Hindlimb muscle (tissue), 1 donor: ENCODE measurements around the gene NF1. TPM values are rescaled to one million over a fixed set of nuclear protein-coding genes. Genes with fewer than 3 reads are reported as not detected.

Experiments used
- DNase-seq: peaks from one replicate; pipeline ENCODE4 v3.0.0-alpha.2; 2013
- polyA plus RNA-seq: library from polyadenylated mRNA; unstranded; fragments of 120-200 nt; gene quantifications from one replicate; pipeline ENCODE4 v1.2.1, GENCODE V29; 2013; ENCODE audit not compliant: insufficient read length

Gene NF1
- polyA plus RNA-seq, 1 donor = 23.0 TPM

DNA sequence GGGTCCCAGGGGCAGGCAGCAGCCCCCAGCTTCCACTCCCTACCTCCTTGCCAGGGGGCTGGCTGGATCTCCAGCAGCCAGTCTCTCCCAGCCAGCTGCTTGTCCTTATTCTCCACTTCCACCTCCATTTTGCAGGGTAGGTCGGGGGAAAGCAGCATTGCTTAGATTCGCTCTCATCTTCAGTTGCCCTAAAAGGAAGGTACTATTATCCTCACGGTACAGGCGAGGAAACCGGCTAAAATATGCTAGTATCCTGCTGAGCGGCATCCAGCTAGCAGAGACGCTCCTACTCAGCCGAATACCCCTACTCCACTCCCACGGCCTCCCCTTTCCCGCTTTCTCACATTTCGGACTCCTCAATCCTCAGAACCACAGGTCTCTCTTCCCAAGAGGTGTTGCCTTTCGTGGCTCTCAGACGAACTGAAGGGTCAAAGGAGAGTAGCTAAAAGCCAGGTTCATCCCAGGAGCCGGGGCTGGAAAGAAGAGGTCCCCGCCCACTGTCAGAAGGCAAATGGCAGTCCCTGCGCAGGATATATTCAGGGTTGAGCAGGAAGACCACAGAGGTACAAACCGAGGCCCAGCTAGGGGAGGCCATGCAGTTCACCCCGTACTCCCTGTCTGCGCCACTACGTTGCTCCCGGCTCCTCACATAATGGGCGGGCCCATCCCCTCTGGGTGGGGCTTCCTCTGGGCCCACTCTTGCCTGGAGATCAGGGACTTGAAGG, 295.0 kb downstream of the NF1 start:
- no peak for DNase-seq

DNA sequence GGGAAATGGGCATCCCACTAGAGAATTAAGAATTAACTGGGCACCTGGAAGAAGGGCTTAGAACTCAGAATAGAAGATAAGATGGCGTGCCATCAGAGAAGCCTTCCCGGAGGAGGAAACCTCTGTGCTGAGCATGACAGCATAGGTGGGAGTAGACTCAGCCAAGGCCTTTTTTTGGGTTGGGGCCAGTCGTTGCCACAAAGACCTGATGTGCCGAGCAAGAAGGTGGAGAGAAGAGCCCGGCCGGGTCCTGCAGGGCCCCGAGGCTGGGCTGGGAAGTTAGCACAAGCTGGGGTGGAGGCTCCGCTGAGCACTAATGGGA, 295.6 kb downstream of the NF1 start:
- no peak for DNase-seq

DNA sequence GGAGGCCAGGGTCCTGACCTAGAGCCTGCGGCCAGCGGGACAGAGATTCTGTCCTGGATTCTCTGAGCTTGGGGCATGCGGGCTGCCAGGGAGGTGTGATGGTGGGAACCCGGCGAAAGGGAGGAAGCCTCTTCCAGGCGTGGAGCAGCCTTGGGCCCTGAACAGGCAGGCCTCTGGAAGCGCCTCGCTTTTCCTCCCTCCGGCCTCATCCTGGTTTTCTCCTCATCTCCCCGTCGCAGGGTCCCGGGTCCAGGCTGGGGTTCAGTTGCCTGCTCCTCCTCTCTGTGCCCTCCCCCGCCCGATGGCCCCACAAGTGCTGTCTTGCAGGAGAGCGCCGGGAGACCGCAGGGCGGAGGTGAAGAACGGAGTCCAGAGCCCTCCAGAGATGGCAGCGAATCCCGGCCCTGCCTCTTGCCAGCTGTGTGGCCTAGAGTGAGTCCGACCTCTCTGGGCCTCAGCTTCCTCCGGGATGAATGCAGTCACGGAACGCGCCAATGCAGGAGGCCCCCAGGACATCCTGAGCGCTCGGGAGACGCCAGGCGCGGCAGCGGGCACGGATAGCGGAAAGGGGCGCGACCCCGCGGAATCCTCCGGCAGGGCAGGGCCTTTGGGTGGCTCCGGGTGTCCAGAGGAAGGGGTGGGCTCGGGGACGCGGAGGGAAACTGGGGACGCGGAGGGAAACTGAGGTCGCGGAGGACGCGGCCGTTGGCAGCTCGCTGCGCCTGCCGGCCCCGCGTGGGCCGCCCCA, 296.1 kb downstream of the NF1 start:
- no peak for DNase-seq

DNA sequence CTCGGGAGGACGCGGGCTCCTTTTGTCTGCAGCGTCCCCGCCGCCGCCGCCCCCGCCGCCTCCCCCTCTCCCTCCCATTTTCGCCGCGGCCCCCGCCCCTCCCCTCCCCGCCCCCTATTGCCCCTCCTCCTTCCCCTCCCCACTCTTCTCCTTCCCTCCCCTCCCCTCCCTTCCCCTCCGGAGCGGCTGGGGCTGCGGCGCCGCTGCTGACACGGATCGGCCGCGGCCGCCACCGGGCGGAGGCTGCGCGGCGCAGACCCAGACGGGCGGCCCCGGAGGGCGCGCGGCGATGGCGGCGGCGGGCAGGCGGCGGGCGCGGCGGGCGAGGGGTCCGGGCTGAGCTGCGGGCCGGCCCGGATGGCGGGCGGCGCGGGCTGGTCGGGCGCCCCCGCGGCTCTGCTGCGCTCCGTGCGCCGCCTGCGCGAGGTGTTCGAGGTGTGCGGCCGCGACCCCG, 296.7 kb downstream of the NF1 start, which contains the start of gene RAB11FIP4:
TSS of gene RAB11FIP4 (plus strand) at position 180 of the 454 bp plus-strand sequence. CDS start at position 358, 178 bp downstream.
- no peak for DNase-seq

DNA sequence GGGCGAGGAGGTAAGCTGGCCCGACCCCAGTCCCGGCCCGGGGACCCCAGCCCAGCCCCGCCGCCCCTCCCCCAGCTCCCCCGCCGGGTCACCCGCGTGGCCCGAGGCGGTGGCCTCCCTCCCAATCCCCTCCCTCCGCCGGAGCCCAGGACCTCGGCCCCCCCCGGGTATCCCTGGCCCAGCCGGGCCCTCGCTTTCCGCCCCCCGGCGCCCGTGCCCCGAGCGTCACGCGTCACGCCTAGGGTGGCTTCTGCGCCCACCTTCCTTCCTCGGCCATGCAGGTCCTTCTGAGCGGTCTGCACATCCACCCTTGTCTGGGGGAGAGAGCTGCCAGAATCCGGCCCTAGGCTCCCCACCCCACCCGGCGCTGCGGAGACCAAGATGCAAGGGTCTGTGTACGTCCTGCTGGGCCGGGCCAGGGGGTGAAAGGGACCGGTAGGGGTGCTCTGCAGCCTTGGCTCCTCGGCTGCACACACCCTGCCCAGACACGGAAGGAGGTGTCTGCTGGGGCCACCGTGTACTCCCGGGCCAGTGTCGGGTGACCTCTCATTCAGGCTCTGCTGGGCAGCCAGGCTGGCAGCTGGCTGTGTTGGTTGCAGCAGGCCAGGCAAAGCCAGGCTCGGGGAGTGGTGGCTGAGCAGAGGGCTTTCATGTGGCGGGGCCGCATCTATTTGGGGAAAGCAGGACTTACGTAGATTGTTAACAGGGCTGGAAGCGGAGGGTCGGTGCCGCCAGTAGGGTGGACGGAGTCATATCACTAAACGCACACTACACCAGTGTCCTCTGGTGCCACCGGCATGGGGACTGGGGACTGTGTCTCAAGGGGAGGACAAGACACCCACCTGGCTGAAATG, 297.5 kb downstream of the NF1 start:
- no peak for DNase-seq

DNA sequence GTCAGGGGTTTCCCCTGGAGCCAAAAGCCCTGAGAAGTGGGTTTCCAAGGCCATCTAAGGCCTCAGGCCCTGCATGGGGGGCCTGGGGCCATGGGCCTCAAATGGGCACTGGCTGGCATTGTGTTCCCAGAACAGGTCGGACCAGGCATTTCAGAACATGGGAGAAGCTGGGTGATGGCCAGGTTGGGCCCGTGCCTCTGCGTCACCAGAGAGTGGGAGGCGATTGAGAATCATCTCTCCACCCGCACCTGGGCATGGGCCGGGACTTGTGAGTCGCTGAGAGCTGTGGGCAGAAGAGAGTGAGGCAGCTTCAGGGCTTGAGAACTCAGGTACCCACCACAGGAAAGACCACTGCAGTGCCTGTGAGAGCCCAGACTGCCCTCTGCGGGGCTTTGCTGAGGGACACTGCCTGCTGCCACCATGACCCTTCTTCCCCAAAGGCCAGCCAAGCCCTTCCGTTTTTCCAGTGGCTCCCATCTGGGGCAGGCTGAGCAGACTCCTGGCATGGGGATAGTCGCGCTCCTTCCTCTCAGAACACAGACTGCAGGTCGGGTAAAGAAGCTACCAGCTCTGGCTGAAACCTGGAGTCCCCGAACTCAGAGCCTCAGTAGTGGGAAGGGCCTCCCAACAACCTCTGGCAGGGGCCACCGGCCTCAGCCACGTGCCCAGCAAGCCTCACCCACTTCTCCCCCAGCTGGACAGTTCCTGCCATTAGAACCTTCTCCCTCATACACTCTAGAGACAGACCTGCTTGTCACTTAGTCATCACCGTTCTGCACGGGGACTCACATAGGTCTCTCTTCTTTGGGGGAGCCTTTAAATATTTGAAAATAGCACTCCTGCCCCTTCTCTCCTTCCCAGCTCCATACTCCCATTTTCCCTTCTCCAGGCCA, 298.3 kb downstream of the NF1 start:
- no peak for DNase-seq

DNA sequence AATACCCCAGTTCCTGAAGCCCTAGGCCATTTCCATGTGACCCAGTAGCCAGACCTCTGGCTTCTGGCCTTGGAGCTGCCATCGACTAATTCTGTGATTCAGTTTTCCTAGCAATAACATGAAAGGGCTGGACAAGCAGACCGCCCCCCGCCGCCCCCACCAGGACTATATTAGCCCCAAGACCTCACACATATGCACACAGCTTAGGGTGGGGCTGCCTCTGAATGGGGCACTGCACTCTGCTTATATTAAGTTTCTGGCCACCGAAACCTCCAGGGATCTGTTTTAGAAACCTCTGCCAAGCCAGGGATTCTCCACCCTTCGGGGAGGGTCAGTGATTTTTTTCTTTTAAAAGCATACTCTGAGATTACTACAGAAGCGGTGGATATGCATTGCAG, 299.0 kb downstream of the NF1 start:
- no peak for DNase-seq

DNA sequence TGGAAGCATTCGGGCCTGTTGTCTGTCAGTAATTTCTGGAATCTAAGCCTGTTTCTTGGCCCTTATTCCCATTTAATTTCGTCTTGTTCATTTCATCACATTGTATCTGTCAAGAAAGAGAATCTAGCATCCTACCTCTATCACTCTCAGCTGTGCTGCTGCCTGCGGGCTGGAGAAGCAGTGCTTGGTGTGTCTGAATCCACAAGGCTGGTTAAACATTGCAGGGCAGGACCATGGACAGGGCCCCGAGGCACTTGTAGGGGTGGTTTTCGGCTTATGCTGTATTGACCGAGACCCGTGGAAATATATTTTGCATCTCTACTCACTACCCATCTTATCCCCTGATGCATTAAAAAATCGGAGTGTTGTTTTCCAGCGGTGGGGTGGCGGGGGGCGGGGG, 299.8 kb downstream of the NF1 start:
- peak; percentile 81 for DNase-seq

DNA sequence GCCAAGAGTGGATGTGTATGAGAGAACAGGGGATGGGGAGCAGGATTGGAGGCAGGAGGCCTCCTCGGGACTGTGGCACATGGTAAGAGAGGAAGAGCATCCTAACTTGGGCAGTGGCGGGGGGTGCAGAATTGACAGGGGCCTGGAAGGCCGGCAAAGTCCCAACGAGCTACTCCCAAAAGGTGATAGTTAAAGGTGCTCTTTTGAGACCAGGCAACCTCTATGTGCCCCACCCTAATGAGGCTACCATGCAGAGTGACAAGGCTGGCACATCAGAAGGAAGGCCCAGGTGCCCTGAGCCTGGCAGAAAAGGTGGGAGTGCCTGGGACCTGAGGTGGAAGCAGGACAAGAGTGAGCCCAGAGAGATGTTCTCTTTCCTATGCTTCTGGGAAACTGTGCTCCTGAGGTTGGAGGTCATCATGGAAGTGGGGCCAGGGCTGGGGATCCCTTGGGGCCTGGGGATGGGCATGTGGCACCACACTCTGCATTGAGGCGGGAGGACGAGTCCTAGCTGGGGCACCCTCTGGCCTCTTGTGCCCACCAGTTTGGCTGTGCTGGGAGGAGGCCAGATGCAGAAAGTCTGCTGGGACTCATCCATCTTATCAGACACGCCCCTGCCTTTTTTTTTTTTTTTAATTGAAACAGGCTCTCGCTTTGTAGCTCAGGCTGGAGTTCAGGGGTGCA, 302.6 kb downstream of the NF1 start:
- no peak for DNase-seq

DNA sequence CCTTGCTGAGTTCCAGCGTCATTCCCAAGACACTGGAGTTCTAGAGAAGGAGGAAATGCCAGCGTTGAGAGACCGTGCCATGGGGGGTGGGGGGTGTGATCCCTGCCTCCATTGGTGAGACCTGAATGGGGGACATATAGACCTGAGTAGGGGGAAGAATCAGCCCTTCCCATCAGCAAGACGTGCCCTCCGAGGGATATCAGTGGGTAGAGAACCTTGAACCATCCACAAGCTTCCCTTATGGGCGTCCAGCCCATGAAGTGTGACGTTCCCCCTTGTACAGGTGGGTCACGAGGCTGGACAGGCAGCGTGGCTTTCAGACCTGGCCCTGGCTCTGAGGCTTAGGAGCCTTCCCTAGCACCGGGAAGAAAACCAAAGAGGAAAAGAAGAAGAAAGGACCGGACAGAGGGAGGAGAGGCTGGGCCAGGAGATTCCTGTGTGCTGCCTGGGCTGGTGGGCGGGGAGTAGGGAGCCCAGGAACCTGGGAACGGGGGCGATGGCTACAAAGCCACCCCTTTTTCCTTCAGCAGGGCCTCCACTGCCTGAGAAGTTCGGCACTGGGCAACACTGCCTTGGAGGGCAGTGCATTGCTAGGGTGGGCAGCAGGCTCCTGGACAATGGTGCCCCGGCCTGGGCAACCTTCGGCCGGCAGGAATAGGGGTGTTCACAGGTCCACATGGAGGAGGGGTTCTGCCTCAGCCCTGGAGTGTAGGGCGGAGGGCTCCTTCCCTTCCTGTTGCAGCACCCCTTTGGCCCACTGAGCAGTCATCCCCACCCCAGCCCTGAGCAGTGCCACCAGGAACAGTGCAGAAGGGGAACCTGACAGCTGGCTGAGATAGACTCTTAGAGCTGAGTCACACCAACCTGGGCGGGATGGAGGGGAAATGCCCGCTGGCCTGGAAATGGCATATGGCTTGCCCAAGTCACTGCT, 303.9 kb downstream of the NF1 start:
- DNase-seq = no peak

DNA sequence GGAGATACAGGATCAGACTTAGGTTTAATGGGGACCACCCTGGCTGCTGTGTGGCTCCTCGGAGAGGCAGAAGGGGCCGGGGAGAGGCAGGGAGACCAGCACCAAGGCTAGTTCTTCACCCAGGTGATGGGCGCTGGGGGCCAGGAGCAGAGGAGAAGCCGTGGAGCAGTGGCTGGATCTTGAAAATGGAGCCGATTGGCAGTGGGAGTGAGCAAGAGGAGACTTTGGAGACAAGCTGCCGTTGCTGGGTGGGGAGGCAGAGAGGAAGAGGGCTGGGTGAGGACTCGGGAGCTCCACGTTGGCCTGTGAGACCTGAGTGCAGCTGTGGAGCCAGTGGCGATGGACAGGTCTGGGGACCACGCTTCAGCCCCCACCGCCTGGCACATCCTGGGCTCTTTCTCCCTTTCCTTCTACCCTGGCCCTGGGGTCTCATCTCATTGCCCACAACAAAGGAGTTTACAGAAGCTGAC, 305.7 kb downstream of the NF1 start:
- no peak for DNase-seq

DNA sequence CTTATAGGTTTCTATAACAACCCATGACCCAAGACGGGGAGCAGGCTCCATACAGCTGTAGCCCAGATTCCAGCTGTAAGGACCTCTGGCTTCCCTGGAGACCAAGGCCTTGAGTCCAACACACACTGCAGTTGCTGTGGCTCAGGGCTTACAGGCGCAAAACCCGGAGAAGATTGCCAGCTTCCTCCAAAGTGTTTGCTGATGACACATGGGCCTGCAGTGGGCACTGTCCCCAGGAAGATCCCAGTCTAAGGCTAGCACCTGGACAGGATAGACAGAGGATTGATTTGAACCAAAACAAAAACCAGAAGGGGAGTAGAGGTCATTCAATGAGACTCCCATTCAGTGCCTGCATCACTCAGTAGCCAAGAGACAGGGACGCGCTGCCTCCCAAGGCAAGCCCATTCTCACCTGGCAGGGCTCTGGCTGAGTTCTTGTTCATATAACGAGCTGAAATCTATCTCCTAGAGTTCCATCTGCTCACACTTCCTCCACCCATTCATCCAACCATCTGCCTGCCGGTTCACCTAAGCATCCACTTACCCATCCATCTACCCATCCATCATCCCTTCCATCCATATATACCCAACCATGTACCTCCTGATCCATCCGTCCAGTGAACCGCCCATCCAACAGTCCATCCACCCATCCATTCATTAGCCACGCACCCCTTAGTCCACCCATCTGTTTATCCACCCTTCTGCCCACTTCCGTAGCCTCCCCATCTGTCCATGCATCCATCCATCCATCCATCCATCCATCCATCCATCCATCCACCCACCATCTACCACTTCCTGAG, 306.9 kb downstream of the NF1 start:
- DNase-seq = no peak

DNA sequence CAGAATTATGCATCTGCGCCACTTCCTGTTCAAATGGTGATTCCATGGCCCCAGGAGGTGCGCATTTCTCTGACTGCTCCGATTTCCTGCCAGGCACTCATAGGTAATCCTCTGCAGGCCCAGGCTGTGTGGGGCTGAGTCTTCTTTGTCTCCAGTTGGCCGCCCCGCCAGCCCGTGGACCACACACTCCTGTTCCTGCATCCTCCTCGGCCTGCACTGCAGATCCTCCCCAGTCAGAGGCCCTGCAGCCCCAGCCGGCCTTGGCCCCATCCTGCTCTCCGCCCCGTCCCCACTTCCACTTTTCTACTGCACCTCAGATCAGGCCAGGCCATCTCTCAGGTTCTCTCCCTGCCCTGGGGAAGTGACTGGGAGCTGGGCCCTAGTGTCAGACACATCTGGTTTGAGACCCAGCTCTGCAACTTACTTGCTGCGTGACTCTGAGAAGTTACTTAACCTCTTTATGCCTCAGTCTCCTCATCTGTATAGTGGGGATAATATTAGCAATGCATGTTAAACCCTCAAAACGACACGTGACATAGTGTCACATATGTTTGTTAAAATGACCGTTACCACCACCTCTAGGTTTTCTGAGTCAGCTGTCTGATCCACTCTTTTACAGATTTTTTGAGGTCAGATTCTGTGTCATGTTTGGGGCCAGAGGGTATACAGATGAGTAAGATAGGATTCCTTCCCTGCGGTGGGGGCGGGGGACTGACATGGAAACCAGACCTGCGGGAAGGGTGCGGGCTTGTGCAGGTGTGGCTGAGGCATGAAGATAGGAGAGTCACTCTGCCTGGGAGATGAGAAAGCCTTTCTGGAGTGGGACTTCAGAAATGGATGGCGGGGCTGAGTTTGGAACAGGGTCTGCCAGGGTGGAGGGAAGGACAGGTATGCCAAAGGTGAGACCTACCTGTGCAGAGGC, 309.5 kb downstream of the NF1 start:
- no peak for DNase-seq

DNA sequence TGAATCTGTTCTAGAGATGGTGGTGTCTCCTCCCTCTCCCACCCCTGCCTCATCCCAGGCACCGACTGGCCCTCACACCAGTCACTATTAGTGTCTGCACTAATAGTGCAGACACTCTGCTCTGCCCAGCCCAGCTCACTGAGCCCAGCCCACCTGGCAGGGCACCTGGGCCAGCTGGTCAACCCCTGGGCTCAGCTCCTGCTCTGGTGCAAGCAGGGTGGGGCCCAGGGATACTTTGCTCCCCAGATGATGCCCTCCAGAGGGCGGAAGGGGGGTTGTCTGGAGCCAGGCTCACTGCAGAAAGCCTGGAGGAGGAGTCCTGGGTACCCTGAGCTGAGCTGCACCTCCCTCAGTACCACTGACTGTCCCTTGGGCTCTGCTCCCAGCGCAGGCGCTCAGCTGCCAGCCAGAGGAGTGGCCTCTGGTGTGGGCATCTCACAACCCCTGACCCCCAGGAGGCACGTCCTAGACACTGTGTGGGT, 311.2 kb downstream of the NF1 start:
- DNase-seq = no peak

DNA sequence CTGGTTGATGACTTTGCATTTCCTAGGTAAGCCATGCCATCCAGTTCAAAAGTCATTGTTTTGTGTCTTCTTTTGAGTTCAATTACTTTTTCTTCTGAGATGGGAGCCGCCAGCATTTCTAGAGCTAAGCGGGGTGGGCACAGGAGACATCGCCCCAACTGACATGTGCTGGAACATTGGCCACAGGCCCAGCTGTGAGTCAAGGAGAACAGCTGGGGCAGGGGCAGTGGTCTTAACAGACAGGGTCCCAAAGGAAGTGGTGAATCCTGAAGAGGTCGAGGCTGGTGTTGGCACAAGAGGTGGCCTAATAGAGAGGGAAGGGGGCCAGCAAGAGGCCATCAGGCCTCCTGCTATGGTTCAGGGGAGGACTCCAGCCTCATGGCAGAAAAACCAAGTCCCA, 313.8 kb downstream of the NF1 start:
- no peak for DNase-seq

DNA sequence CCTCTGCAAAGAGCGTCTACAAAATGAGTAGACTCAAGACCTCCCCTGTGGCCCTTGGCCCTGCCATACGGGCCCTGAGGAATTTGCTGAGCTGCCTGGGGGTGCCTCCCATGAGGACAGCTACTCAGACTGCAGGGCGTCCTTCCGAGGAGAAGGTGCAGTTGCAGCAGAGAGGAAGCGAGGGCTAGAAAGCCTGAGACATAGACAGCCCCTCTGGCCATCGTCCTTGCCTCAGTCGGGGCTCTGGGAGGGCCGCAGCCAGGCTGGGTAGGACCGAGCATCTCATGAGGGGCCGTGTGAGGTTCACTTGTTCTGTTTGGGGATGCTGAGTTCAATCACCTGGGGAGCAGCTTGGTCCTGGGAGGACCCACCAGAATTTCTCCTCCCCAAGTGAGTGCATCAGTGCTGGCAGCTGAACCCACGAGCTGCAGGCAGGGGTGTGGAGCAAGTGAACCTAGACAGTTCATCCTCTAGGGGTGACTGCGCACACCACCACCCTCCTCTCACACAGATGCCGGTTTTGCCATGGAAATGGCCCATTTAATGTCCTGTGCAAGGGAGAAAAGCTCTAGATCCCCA, 317.0 kb downstream of the NF1 start:
- DNase-seq = no peak

DNA sequence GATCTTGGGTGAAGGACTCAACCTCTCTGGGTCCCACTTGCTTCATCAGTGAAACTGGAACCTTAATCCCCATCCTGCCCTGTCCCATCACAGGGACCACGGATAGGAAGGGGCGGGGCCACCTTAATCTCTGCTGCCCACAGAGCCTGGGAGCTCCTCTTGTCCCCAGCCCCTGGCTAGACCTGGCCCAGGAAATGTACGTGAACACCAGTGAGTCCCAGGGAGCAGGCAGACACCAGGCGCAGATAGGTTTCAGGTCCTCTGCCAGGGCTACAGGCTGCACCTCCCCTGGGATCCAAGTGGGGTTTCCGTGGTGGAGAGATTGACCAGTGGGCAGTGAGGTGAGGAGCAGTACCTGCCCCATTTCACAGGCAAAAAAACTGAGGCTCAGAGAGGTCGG, 317.7 kb downstream of the NF1 start:
- DNase-seq = no peak
